Glomerular endothelial cell (primary cell): ENCODE data around the gene S100A10. TPM values are rescaled to one million over a fixed set of nuclear protein-coding genes. Genes with fewer than 3 reads are reported as not detected.

Experiments used
- DNase-seq: peaks from one replicate; pipeline ENCODE4 v3.0.0-alpha.2; 2011; ENCODE audit warnings: low read depth, low spot score; ENCODE audit errors: extremely low read depth
- total RNA-seq: library from RNA; depleted of rRNA; stranded (reverse); fragments of >200 nt; gene quantifications from 2 replicates; pipeline ENCODE4 v1.2.3, GENCODE V29; 2015

The S100A10 gene
- total RNA-seq, 1 donor from 2014 or later: 376 TPM

- DNase-seq: no peak
Observed at GRCh38 chr1:151989211-151989862, 4.3 kb downstream of the S100A10 start.

DNA sequence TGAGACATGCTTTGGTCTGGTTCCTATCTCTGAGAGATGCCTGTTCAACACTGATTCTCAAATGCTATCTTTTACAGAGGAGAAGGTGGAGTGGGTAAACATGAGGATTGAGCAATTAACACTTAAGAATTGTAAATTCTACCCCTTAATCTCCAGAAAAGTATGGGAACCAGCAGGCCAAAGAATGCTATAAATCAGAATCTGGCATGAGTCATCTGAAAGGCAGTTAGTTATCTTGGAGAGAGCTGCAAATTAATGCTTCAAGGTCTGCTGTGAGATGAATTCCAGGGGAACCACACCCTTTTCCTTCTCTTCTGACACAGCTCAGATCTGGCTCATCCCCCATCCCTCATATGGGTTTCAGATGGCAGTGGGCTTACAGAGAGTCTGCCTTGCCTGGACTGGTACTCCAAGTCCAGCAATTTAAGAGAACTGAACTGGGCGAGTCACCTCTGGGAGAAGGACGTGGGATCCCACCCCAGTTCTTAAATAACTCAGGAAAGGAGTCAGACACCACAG, 5.2 kb downstream of the S100A10 start:
- no peak for DNase-seq

DNA sequence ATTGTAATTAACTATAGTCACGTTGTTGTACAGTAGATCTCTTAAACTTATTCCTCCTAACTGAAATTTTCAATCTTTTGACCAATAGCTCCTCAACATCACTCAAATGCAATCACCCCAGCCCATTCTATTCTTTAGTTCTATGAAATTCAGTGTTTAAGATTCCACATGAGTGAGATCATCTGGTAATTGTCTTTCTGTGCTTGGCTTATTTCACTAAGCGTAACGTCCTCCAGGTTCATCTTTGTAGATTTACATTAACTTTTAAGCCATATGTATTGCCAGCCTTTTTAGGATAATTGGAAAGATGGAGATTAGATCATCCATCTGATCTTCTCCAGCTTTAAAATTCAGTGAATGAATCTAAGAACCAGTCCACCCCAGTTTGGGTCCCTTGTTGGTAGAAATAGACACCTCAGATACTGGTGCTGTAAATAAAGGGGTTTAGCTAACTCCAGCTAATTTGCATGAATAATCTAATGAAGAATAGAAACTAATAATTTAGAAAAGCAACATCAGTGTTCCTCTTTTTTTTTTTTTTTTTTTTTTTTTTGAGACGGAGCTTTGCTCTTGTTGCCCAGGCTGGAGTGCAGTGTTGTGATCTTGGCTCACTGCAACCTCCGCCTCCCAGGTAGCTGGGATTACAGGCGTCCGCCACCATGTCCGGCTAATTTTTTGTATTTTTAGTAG, 7.0 kb downstream of the S100A10 start:
- no peak for DNase-seq

- no peak for DNase-seq
Observed at GRCh38 chr1:151985768-151986167, 7.9 kb downstream of the S100A10 start.

DNA sequence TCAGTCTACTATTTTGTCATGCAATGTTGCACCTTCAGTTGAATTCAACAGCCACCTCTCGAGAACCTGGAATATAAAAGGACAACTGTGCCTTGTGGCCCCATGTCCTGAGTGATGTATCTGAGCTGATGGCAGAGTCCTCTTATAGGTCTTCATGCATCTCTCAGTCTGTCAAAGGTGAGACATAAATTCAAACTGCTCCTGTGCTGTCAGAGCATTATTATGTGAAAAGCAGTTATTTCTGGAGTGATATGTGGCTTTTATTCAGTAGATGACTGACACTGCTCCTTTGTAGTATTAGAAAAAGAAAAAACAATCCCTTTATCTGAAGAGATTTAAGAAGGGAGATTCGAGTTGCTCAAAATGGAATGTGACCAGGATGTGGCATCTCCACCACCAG, 8.4 kb downstream of the S100A10 start:
- DNase-seq: no peak

DNA sequence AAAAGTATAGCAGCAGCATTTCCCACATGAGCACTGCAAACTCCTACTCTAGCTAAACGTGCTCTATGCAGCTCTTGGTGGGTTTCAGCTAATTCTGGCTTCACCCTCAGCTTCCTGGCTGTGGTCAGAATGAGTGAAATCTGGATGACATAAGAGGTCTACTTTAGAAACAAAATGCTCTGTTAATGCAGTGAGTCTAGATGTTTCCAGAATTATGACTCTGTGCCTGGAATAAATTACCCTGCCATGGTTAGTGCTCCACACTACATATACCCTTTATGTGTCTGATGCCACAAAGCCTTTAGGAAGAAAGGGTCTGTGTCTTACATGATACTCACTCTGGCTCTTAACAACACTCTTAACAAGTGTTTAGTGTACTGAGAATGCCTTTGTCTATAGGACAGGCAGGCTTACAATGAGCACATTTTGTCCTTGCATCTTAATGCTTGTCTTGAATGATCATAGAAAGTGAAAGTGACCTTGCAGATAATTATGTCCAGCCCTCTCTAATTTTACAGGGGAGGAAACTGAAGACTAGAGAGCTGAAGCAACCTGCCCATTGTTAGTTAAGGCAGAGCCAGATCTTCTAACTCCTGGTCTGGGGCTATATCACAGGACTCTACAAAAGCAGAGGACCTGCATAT, 9.2 kb downstream of the S100A10 start:
- DNase-seq: no peak

DNA sequence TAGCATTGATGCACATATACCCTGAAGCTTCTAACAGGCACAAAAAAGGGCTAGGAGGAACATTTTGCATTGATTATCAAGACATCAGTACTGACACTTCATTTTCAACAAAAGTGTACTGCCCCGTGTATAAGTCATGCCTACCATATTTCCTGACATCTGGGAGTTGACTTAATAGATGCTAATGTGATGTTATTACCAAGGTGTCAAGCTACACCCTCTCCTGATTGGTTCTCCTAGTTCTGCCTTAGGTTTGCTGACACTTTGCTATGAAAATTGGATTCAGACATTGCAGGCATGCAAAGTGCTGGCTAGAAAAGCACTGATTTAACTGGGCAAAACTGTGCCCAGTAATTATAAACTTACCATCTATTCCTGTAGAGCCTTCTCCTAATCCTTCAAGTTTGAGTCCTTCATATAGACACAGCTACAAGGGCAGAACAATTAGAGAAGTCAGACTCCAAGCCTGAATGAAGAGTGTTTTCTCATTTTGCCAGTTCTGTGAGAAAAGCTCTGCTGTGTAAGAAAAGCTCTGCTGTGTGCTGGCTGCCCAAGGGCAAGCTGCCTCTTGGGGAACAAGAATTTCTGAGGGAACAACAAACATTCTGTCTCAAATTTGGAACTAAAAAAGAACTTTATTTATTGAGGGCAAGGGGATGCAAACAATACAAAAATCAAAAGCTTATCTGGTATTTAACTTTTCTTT, 11.2 kb downstream of the S100A10 start:
- DNase-seq: no peak

DNA sequence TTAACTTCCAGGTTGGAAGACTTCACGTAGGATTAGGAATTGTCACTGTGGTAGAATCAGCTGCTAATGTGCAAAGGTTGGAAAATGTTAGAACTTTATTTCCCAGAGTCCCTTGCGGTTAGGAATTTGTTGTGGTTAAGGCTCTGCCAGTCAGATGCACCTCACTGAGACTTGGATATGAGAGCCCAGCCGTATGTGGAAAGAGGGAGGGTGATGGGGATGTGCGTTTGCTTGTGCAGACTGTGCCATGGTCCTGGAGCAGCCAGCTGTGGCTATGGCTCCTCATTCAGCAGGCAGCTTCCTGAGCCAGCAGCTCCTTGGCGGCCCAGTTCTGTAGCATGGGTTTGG, 12.5 kb downstream of the S100A10 start:
- no peak for DNase-seq

- no peak for DNase-seq
Observed at GRCh38 chr1:151980287-151981177, 13.1 kb downstream of the S100A10 start.

DNA sequence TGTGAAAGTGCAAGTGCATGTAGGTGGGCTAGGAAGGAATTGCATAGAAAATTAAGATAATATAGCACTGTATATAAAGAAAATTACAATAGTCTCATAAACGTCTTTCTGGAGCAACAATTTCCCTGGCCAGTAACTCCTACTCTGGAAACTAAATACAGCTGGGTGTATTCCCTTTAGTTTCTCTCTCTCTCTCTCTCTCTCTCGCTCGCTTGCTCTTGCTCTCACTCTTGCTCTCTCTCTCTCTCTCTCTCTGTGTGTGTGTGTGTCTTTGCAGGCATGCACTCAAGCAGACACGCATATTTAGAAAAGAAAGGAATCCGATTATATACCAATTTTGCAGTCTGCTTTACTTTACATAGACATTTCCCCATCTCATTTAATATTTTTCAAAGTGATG, 14.7 kb downstream of the S100A10 start:
- DNase-seq: no peak

- no peak for DNase-seq
Observed at GRCh38 chr1:151977662-151978230, 15.9 kb downstream of the S100A10 start.

GRCh38 chr1:151976858-151977257, 16.8 kb downstream of the S100A10 start:
- DNase-seq: no peak

DNA sequence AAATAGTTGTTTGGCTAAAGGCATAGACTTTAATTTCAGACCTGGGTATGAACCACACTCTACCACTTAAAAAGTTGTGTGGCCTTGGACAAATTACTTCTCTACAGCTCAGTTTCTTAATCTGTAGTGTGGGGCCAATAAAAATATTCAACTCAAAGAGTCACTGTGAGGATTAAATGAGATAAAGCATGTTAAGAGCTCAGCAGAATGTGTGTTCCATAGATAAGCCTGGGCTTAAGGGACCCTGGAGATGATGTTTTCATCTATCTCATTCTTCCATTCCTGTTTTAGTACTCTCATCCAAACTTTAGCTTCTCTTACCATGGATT, 17.7 kb downstream of the S100A10 start:
- no peak for DNase-seq

GRCh38 chr1:151975311-151976014, 18.2 kb downstream of the S100A10 start:
- no peak for DNase-seq

DNA sequence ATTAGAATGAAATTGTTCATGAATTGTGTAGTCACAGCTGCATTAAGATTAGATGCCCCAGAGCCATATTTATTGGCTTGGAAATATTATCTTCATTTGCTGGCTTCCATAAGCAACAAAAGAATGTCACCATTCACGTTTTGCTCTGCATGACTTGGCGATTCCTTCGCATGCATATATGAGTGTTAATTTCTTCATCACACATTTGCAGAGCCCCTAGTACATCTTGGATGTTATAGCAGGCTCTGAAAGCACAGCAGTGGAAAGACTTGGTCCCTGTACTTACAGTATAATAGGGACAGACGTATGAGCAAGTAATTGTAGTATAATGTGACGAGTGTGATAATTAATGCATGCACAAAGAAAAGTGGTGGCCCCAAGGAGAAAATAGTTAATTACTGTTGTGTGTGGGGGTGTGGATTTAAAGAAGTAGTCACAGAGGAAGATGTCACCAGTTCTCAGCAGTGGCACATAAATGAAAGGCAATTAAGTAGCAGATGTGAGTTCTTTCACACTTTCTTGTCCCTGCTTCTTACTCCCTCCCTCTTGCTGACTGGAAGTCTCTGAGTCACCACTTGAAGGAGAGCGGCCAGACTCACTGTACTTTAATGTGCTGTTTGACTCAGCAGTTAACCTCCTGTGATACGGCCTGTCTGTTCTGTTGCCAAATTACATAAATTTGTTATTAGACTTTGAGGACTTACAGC, 21.0 kb downstream of the S100A10 start:
- DNase-seq: no peak

DNA sequence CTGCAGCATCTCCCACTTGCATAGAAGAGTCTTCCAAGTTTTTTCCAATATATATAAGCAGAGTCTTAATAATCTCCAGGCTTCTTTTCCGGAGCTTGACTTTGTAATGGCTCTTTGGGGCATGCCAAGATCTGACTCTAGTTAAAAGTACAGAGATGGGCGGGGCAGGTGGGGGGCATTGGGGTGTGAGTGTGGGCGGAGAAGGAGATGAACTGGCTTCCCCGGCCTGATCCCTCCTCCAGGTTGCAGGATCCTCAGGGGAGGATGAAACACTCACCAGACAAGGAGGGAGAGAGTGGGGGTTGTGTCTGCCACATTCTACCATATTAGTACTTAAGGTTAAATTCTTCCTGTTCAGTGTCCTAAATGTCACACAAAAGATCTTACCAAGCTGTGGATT, 23.0 kb downstream of the S100A10 start:
- DNase-seq: no peak

GRCh38 chr1:151970128-151970527, 23.5 kb downstream of the S100A10 start:
- DNase-seq: no peak

- DNase-seq: no peak
Observed at GRCh38 chr1:151968791-151969399, 24.8 kb downstream of the S100A10 start.

- DNase-seq: no peak
Observed at GRCh38 chr1:151968058-151968457, 25.6 kb downstream of the S100A10 start.
